Bone marrow (tissue), 2 donors: ENCODE results near the gene GDI2.
"Not testable (repeated sequence)": the region's sequence is repeated elsewhere in the genome, so short reads cannot be mapped to it uniquely, and the experiment has no call there.

ENCODE experiments used
- DNase-seq, 2 donors: peaks; one replicate each; lab custom pipeline; 2025; lab: John Stamatoyannopoulos, UW

Gene GDI2

GRCh38 chr10:5827841-5828240, 14.6 kb upstream of the GDI2 start:
- DNase-seq = no peak

DNA sequence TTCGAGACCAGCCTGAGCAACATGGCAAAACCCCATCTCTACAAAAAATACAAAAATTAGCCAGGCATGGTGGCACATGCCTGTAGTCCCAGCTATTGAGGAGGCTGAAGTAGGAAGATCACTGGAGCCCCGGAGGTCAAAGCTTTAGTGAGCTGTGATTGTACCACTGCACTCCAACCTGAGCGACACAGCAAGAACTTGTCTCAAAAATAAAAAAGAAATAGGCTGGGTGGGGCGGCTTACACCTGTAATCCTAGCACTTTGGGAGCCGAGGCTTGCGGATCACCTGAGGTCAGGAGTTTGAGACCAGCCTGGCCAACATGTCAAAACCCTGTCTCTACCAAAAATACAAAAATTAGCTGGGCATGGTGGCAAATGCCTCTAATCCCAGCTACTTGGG, 13.3 kb upstream of the GDI2 start:
- not testable (repeated sequence) for DNase-seq

- DNase-seq = no peak
Observed at GRCh38 chr10:5818894-5819293, 5.7 kb upstream of the GDI2 start.

DNA sequence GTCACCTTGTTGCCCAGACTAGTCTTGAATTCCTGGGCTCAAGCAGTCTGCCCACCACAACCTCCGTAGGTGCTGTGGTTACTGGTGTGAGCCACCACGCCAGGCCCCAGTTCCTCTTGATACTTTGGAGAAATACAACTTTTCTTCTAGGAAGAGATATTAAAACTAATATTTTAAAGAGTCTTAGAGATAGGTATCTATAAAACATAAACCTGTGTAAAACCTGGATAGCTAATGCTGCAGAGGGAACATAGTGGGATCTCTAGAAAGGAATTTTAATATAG, 4.8 kb upstream of the GDI2 start:
- no peak for DNase-seq

DNA sequence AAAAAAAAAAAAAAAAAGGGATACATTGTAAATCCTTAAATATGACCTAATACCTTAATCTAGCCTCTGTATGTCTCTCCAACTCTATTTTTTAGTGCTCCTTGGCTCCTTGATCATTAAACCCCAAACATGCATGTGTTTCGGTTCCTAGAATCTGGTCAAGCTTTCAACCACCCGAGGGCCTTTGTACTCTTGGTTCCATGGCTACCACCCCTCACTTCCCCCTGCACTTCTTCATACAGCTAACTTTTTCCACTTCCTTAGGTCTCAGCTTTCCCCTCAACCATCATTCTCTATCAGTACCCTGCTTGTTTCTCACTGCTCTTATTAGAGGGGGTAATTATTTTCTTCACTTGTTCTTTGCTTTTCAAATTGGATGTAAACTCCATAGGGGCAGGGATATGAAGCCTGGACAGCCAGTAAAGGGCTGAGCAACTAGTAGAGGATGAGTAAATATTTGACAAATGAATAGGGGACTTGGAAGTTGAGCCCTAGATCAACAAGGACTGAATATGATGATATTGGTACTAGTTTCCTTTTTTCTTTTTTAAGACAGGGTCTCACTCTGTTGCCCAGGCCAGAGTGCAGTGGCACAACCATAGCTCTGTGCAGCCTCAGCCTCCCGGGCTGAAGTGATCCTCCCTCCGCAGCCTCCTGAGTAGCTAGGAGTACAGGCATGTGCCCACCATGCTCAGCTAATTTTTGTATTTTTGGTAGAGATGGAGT, 4.3 kb upstream of the GDI2 start:
- DNase-seq = no peak

DNA sequence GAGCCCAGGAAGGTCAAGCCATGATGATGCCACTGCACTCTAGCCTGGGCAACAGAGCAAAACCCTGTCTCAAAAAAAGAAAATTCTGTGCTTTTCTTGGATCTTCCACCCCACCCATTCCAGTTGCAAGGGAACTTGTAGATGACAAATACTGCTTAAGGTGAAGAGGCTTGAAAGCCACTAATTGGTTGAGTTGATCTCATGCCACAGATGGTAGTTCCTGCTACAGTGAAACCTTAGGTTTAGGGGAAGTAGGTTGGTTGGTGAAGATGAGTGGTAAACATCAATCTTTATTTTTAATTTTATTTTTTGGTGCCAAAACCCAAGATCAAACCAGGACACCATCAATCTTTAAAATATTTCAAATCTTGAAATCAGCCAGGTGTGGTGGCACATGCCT, 2.9 kb upstream of the GDI2 start:
- DNase-seq = no peak

DNA sequence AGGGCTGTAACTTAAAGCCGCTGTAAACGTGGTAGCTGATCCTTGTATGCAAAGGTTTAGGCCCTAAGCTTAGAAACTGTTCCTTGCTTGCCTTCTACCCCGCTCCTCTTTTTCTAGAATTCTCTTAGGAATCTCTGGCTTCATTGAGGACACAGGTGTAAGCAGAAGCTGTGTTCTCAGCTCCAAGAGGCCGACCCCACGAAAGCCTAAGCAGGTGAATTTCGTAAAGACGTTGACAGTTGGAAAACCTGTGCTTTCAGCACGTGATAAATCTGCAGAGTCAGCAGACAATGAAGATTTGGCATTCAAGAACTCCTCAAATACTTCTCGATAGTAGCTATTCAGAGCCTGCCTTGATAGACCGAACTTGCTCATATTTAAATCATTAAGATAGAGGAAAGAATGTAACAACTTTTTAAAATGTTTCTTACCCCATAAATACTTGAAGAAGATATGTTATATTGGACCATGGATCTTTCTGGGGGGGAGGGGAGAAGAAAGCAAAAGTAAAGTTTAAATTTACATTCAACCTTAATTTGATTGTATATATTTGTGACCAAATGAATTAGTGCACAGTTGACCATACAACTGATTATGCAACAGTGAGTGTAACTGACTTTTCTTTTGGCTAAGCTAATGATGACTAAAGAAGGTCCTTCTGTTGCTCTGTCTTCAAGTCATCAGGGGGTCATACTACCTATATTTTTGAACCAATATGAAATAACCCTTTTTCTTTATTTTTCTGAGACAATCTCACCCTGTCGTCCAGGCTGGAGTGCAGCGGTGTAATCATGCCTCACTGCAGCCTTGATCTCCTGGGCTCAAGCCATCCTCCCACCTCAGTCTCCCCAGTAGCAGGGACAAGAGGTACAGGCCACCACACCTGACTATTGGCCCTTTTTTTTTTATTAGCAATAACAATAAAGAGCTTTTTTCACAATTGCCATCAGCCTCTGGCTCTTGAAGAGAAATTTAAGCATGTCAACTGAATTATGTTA, 1.2 kb upstream of the GDI2 start:
- DNase-seq = no peak

GRCh38 chr10:5813091-5813340, 218 bp downstream of the GDI2 start:
- no peak for DNase-seq

GRCh38 chr10:5812283-5813090, 747 bp downstream of the GDI2 start:
- DNase-seq = no peak

- DNase-seq = no peak
Observed at GRCh38 chr10:5811387-5811821, 1.8 kb downstream of the GDI2 start.

DNA sequence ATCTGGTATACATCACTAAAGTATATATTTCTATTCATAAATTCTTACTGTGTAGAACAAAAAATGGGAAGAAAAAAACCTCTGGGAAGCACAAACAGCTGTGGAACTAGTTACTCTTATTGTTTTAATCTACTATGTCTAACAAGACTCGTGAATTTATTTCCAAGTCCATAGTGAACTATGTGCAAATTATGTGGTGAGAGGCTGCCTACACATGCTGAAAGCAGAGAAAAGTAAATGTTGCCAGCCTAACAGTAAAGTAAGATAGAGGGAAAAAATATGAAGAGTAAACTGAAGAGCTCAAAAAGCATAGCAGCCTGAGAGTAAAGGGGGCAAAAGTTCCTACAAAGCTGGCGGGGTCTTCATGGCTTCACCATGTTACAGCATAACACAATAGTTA, 3.0 kb downstream of the GDI2 start:
- no peak for DNase-seq

GRCh38 chr10:5809527-5810154, 3.6 kb downstream of the GDI2 start:
- DNase-seq = no peak

DNA sequence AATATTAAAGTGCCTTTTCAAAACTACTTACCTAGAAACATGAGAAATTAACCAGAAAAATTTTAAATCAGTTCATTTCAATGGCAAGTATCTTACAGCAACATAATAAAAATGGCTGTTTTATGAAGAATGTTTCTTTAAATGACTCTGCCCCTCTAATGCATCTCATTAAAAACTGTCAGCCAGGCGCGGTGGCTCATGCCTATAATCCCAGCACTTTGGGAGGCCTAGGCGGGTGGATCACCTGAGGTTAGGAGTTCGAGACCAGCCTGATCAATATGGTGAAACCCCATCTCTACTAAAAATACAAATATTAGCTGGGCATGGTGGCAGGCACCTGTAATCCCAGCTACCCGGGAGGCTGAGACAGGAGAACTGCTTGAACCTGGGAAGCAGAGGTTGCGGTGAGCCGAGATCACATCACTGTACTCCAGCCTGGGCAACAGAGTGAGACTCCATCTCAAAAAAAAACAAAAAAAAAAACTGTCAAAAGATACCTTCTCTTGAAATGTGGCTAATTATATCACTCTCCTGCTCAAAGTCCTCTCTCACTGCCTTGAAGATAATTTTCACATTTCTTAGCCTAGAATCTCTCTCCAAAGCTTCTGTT, 4.3 kb downstream of the GDI2 start:
- DNase-seq = not testable (repeated sequence)

DNA sequence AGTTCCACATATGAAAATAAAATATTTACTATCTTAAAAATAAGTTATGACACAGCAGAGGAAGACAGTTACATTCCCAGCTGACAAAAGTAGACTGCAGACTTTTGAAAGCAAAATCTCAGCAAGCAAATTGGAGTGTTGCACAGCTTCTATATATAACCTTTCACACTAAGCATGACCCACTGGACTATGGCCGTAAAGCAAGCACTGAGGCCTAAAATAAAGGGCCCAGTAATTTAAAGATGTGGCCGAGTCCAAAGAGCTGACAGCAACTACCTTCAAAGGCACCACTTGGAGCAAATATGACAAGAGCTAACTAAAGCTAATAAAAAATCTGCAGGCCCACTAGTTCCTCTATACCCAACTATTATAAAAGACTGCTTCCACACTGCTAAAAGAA, 6.5 kb downstream of the GDI2 start:
- DNase-seq = no peak

- DNase-seq = no peak
Observed at GRCh38 chr10:5805711-5806110, 7.5 kb downstream of the GDI2 start.

DNA sequence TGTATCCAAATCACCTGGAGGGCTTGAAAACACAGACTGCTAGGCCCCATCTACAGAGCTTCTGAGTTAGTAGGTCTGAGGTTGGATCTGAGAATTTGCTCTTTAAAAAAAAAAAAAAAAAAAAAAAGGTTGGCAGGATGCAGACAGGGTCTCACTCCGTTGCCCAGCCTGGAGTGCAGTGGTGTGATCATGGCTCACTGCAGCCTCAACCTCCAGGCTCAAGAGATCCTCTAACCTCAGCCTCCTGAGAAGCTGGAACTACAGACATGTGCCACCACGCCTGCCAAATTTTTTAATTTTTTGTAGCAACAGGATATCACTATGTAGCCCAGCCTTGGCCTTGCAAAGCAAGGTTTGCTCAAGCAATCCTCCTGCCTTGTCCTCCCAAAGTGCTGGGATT, 8.0 kb downstream of the GDI2 start:
- no peak for DNase-seq

DNA sequence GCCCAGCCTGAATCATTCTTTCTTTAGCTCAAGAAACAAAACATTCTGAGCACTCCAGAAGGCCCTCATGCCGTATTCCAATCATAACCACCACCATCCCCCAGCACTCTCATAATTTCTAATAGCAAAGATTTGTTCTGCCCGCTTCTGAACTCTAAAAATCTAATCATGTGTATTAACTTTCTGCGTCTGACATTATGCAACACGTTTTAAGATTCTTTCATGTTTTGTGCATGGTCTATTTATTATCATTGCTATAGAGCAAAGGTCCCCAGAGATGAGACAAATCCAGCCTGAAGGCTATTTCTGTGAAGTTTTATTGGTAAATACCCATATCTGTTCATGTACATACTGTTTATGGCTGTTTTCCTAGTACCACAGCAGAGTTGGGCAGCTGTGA, 8.8 kb downstream of the GDI2 start:
- DNase-seq = no peak

GRCh38 chr10:5800782-5801181, 12.5 kb downstream of the GDI2 start:
- DNase-seq = no peak

DNA sequence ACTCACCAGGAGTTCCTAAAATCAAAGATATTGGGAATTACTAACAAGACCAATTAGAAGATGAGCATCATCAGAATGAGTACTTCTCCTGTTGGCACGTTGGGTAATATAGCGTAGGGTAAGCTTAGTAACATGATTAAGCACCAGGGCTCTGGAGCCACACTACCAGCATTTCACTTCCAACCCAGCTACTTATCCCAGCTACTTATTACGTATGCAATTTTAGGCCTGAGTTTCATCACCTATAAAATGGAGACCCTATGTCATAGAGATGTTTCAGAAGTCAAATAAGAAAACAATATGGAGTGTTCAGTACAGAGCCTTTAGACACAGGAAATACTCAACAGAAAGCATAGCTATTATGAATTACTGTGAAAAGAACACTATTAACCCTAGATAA, 19.0 kb downstream of the GDI2 start:
- no peak for DNase-seq

DNA sequence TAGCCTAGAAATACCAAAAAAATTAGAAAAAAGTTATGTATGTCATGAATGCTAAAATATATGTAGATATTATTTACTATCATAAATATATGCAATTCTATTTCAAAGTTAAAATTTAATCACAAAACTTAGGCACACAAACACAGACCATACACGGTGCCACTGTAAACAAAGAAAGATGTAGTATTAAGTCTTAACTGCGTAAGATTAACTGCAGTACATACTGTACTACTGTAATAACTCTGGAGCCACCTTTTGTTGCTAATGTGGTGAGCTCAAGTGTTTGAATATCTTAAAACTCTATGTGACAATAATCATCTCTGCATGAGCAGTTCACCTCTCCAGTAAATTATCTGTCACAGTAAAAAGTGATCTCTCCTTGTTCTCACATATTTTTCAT, 23.6 kb downstream of the GDI2 start:
- DNase-seq = no peak

DNA sequence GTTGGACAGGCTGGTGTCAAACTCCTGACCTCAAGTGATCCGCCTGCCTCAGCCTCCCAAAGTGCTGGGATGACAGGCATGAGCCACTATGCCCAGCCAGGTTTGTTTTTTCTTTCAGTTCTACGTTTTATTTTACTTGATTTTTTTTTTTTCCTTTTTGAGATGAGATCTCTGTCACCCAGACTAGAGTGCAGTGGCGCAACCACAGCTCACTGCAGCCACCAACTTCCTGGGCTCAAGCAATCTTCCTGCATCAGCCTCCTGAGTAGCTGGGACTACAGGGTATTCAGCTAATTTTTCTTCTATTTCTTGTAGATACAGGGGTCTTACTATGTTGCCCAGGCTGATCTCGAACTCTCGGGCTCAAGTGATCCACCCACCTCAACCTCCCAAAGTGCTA, 24.3 kb downstream of the GDI2 start:
- no peak for DNase-seq

- DNase-seq = no peak
Observed at GRCh38 chr10:5783300-5783699, 29.9 kb downstream of the GDI2 start.
